NCI-H187 treated with DMSO at 0.1 percent for 48 hours (cell line): Measurements from ENCODE around the gene PKN3.

Source experiments
- DNase-seq: peaks from one replicate; lab custom pipeline; 2025; lab: John Stamatoyannopoulos, UW

The PKN3 gene

GRCh38 chr9:128716581-128717254, 14.4 kb downstream of the PKN3 start:
- DNase-seq, result no peak

GRCh38 chr9:128718047-128718446, 15.7 kb downstream of the PKN3 start:
- DNase-seq, result no peak

- no peak for DNase-seq
Observed at GRCh38 chr9:128718475-128718874, 16.2 kb downstream of the PKN3 start.

- DNase-seq, result no peak
Observed at GRCh38 chr9:128719919-128720605, 17.8 kb downstream of the PKN3 start.

- no peak for DNase-seq
Observed at GRCh38 chr9:128720841-128721486, 18.7 kb downstream of the PKN3 start.

- no peak for DNase-seq
Observed at GRCh38 chr9:128721487-128722010, 19.2 kb downstream of the PKN3 start.

GRCh38 chr9:128722380-128723351, 20.4 kb downstream of the PKN3 start:
- DNase-seq, result no peak

- DNase-seq, result no peak
Observed at GRCh38 chr9:128723352-128723865, 21.1 kb downstream of the PKN3 start.

GRCh38 chr9:128723866-128724743, 21.8 kb downstream of the PKN3 start, which contains the start of gene ZDHHC12:
Gene ZDHHC12 (minus strand): TSS chr9:128724127. CDS start chr9:128724093, 34 bp downstream.
- DNase-seq, result peak; percentile 81

GRCh38 chr9:128724744-128725211, 22.5 kb downstream of the PKN3 start:
- peak; percentile 7 for DNase-seq

- no peak for DNase-seq
Observed at GRCh38 chr9:128727640-128728248, 25.4 kb downstream of the PKN3 start.

GRCh38 chr9:128728298-128728697, 26.0 kb downstream of the PKN3 start:
- DNase-seq, result no peak

- DNase-seq, result no peak
Observed at GRCh38 chr9:128729302-128729701, 27.0 kb downstream of the PKN3 start.

GRCh38 chr9:128729766-128730517, 27.6 kb downstream of the PKN3 start:
- DNase-seq, result no peak

GRCh38 chr9:128731093-128731492, 28.8 kb downstream of the PKN3 start:
- no peak for DNase-seq

- DNase-seq, result no peak
Observed at GRCh38 chr9:128731691-128732090, 29.4 kb downstream of the PKN3 start.

GRCh38 chr9:128732576-128732975, 30.3 kb downstream of the PKN3 start:
- no peak for DNase-seq

- peak; percentile 61 for DNase-seq
Observed at GRCh38 chr9:128733256-128733655, 31.0 kb downstream of the PKN3 start.

- no peak for DNase-seq
Observed at GRCh38 chr9:128735373-128735772, 33.1 kb downstream of the PKN3 start.
